ENCODE data around the gene LDLRAD1.
"Not testable (repeated sequence)": the region's sequence is repeated elsewhere in the genome, so short reads cannot be mapped to it uniquely, and the experiment has no call there.

The LDLRAD1 gene, protein sequence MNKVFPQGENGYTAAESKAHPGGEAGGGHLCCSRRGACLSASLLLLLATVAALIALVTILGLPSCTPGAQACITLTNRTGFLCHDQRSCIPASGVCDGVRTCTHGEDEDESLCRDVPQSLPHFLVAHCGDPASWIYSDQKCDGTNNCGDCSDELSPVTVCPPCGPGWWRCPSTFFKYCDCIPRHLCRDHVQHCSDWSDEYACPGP

GRCh38 chr1:54017979-54018378 lies at the start of gene LDLRAD1:
Gene LDLRAD1, minus strand, starts transcription at chr1:54018186. Its CDS starts 74 bp downstream, at chr1:54018112.
- DNase-seq = no peak

DNA sequence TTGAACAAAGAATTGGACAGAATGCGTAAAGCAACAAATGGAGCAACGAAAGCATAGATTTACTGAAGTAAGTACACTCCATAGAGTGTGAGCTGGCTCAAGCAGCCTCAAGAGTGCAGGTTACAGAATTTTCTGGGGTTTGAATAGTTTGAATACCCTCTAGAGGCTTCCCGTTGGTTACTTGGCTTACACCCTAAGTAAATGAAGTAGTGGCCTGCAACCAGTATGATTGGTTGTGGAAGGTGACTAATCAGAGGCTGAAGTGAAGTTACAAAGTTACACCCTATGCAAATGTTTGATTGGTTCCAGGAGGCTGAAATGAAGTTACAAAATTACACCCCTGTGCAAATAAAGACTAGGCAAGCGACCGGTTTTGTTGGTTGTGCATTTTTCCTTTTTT lies 46.3 kb upstream of the LDLRAD1 start:
- DNase-seq = no peak

DNA sequence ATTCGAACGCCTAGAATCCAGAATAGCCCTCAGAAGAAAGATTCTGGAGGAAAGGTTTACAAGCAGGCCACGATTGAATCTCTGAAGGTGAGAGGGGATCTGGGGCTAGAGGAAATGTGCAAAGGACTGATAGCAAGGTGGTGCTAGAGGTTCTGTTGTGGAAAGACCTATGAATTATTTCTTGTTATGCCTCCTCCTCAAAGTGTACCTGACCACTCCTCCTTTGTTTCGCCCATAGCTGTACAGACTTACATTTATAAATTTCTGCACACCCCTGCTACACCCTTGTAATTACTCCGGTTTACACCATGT lies 36.4 kb upstream of the LDLRAD1 start:
- DNase-seq = no peak

DNA sequence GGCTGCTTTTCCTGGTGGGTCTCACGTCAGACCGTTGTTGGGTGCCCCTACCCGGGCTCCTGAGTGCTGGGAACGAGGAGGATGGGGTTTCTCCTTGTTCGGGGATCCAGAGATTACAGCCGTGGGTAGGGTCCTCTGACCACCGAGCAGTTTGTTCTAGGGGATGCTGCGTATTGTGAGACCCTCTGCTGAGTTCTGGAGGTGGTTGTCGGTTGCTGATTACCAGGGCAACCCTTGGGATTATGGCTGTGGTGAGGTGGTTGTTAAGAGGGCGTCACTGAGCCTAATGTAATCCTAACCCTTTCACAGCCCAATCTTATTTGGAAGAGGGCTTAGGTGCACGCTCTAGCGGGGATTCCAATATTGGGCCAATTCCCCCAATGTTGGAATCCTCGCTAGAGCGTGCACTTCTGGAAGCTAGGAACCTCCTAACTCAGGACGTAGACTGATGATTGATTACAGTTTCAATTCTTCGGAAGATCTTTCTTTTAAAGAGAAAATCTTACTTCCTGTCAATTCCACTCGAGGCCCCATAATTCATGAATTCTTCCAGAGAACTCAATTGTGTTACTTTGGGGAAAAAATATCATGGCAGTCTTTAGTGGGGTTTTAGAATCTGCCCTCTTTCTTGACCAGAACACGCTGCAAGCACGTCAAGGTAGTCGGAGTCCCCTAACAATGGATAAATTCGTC lies 35.9 kb upstream of the LDLRAD1 start:
- DNase-seq = no peak

- DNase-seq = peak; percentile 96
These were observed 35.2 kb upstream of the LDLRAD1 start, which contains the start of the genes TCEANC2 and TMEM59 for GRCh38 chr1:54052934-54053744. Gene TCEANC2, plus strand, starts transcription at chr1:54053608. Its CDS starts 815 bp downstream, at chr1:54054423. Gene TMEM59, minus strand, starts transcription at chr1:54053204. Its CDS starts 16 bp downstream, at chr1:54053188.

DNA sequence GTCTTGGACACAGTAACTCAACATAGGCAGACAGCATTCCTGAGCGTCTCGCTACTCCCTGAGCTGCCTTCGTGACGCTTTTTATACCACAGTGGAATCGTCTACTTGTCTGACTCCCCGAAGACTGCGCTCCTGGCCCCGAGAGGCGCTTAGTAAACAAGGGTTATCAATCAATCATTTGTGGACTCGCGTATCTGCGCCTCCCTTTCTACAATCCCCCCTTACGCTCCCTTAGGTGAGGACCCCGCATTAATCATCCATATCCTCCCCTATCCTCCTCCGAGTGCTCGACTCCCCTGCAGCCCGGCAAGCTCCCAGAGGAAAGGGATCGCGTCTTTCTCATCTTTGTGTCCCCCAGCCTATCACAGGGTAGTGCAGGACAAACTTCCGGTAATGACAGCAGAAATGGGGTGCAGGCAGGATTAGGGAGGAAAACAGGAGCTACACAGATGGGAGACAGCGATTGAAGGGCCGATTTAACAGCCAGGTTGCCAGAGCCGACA lies 34.5 kb upstream of the LDLRAD1 start:
- peak; percentile 8 for DNase-seq

- no peak for DNase-seq
These were observed 34.0 kb upstream of the LDLRAD1 start for GRCh38 chr1:54051933-54052430.

- not testable (repeated sequence) for DNase-seq
These were observed 32.4 kb upstream of the LDLRAD1 start for GRCh38 chr1:54050435-54050834.

DNA sequence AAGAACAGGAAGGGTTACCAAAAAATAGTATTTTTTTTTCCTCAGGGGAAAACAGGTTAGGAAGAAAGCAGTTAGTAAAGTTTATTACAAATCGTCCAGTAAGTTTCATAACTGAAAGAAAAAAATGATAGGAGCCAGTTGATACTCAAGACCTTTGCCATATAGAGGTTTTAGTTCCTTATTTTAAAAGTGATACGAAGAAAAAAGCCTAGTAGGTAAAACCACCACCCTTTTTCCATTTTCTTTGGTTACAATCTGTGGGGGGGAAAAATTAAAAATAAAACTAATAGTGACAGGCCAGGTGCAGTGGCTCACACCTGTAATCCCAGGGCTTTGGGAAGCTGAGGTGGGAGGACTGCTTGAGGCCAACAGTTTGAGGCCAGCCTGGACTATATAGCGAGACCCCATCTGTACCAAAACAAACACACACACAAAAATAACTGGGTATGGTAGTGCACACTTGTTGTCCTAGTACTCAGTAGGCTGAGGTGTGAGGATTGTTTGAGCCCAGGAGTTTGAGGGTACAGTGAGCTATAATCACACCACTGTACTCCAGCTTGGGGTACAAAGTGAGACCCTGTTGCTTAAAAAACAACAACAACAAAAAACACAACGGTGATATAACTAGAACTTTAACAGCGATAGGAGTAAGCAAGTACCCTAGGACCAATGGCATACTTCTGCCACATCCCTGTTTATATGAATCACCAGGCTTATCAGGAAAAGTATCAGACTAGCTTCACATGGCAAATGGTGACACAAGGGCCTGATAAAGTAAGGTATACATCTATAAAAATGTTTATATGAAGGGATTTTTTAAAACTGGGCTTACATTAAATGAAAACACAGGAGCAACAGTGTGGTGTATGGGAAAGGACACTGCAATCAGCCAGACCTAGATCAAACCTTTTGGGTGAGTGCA lies 29.7 kb upstream of the LDLRAD1 start:
- no peak for DNase-seq

DNA sequence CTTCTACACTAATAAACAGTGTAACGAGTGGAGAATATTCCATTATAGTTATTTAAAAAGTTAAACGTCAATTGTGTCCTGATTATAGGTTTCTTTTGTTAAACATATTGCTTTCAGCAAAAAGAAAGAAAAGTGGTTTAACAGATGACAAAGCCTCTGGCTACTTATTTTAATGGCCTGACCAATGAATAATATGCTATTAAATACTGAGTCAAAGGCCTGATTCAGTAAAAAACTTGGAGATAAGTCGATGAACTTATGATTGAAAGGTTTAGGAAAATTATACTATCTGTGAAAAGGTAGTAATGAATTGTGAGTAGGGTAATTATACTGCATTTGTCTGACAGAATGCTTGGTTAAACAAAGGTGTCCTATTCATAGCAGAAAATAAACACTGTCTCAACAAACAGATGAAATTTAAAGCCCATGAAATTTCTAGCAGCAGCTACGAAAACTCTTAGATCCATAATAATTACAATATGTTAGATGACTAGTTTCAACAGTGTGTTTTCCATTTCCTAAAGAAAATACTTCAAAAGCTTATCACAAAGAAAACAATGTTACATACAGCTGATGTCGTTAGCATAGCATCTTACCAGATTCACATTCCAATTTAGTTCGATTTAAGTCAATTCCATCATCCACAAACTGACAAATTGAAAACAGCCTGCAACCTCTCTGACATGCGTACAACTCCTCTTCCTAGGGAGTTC lies 28.8 kb upstream of the LDLRAD1 start:
- DNase-seq = no peak

- DNase-seq = no peak
These were observed 27.5 kb upstream of the LDLRAD1 start for GRCh38 chr1:54045496-54045895.

DNA sequence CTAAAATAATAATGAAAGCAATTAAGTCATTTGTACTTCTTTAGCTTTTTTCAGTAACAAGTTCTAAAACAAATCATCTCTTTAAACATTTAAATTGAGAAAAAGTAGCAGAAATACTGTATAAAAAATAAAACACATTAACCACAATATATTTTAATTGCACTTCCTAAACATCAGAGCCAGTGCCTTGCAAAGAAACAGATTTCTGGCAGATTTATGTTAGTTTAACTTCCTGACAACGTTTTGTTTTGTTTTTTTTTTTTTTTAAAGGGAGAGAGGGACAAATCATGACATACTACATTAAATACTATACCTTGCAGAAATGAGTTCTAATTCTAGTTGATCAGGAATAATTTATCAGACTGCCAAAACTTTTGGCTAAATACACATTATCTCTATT lies 23.8 kb upstream of the LDLRAD1 start:
- DNase-seq = no peak

GRCh38 chr1:54037476-54037875 lies 19.5 kb upstream of the LDLRAD1 start:
- no peak for DNase-seq

GRCh38 chr1:54028306-54029251 lies 10.6 kb upstream of the LDLRAD1 start:
- DNase-seq = no peak

GRCh38 chr1:54027848-54028247 lies 9.9 kb upstream of the LDLRAD1 start:
- no peak for DNase-seq

GRCh38 chr1:54024811-54025210 lies 6.8 kb upstream of the LDLRAD1 start:
- DNase-seq = not testable (repeated sequence)

GRCh38 chr1:54024358-54024757 lies 6.4 kb upstream of the LDLRAD1 start:
- DNase-seq = no peak

- DNase-seq = not testable (repeated sequence)
These were observed 1.7 kb upstream of the LDLRAD1 start for GRCh38 chr1:54019562-54020176.

DNA sequence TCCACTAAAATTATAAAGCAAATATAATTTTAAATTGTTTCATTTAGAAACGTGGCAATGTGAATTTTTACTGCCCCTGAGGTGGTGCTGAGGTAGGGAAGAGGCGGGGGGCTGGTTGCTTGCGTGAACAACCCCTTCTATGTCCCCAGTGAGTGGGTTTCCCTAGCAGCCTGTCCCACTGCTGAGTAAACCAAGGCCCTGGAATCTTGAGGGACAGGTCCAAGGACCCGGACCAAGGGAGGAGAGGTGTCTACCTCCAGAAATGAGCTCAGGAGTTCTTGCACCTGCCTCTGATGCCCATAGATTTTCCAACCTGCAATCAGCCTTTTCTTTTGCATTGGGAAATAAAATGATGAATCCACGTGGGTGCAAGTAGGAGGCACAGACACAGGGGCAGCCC lies 649 bp upstream of the LDLRAD1 start:
- no peak for DNase-seq
